Fibroblast of pulmonary artery (primary cell): ENCODE measurements around the gene HPCAL1.

Experiments
- DNase-seq: peaks from one replicate; pipeline ENCODE4 v3.0.0-alpha.2; 2010; ENCODE audit warnings: low read depth
- H3K4me3 ChIP-seq: replicated peaks from 2 replicates; pipeline ENCODE4 v1.5.1; 2011; ENCODE audit warnings: low read depth, mild to moderate bottlenecking, control low read depth, low read length, moderate library complexity
- TF ChIP-seq, protein P1 (sequence below): IDR thresholded peaks from 2 replicates; pipeline ENCODE4 v1.5.1; 2011; ENCODE audit warnings: mild to moderate bottlenecking, control low read depth, low read length, inconsistent platforms; ENCODE audit errors: missing control alignments

HPCAL1 gene

DNA sequence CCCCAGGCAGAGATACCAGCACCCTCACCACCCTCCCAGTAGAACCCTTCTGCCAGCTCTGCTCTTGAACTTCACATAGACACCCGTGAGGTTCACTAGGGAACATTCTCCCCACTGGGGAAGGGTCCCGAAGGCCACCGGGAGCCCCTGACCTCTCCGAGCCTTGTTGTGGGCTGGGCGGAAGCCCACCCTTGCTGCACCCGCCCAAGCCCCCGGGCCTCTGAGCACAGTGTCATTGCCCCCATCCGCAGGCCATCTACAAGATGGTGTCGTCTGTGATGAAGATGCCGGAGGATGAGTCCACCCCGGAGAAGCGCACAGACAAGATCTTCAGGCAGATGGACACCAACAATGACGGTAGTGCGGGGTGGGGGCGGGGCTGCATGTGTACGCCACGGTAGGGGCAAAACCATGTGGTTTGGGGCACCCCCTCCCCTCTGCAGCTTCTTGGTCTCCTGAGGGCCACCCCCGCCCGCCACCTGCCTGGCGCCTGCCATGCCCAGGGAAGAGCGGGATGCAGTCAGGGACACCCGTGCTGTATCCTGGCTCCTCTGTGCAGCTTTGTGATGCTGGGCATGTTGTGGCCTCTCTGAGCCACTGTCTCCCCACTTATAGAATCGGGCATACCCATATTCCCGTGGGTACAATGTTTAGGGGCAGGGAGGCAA, 120.2 kb downstream of the HPCAL1 start:
- H3K4me3 ChIP-seq: no peak overlapping the region
- DNase-seq: no peak
- TF ChIP-seq, protein P1, sequence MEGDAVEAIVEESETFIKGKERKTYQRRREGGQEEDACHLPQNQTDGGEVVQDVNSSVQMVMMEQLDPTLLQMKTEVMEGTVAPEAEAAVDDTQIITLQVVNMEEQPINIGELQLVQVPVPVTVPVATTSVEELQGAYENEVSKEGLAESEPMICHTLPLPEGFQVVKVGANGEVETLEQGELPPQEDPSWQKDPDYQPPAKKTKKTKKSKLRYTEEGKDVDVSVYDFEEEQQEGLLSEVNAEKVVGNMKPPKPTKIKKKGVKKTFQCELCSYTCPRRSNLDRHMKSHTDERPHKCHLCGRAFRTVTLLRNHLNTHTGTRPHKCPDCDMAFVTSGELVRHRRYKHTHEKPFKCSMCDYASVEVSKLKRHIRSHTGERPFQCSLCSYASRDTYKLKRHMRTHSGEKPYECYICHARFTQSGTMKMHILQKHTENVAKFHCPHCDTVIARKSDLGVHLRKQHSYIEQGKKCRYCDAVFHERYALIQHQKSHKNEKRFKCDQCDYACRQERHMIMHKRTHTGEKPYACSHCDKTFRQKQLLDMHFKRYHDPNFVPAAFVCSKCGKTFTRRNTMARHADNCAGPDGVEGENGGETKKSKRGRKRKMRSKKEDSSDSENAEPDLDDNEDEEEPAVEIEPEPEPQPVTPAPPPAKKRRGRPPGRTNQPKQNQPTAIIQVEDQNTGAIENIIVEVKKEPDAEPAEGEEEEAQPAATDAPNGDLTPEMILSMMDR: no peak

DNA sequence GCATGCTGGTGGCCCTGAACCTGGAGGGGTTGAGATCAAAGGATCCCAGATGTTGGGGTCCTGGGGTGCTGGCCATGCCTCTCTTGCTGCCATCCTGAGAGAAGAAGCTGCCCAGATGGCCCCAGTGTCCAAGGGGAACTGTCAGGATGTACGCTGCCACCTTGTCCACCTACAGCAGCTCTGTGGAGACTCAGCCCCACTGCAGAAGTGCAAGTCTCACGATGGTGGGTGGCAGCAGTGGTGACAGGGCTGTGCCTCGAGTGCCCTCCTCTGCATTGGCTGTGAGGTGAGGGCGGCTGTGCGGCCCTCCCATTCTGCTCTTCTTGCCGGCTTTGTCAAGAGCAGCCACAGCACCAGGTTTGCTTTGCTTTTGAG, 120.7 kb downstream of the HPCAL1 start:
- no peak for DNase-seq
- TF ChIP-seq, protein P1: no peak
- no peak overlapping the region for H3K4me3 ChIP-seq

DNA sequence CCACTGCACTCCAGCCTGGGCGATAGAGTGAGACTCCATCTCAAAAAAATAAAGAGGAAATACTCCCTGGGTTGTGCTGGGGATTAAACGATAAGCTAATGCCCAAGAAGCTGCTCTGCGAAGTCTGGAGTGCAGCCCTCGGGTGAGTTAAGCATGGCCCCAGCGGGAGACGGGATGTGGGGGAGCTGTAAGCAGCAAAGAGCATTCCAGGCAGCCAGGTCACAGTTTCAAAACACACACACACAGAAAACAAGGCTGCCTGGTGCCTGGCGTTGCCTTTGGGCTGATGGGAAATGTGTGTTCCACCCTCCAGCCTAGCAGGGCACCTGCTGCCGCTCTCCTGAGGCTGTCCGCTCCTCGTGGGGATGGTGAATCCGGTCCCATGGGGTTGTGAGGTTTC, 121.3 kb downstream of the HPCAL1 start:
- DNase-seq: peak; percentile 85
- no peak overlapping the region for H3K4me3 ChIP-seq
- TF ChIP-seq, protein P1: no peak

DNA sequence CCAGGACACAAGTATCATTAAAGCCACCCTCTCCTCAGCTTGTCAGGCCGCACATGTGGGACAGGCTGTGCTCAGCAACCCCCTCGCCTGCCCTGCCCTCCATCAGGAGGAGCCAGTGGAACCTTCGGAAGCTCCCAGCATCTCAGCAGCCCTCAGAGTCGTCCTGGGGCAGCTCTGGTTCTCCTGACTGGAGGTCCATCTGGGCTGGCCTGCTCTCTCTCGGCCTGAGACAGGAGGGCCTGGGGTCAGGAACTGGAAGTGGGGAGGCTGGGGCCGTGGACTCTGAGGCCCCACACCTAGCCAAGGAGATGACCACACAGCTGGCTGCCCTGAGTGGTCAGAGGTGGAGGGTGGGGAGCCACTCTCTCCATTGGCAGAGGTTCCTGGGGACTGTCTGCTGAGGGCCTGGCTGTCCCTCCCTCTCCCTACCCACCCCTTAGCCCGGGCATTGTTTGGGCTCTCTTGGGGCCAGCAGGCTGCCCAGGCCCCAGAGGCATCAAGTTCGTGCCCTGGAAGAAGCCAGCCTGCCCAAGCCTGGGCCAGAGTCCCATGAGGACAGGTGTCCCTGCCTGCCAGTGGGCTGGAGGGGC, 122.3 kb downstream of the HPCAL1 start:
- TF ChIP-seq, protein P1: no peak
- no peak for DNase-seq
- no peak overlapping the region for H3K4me3 ChIP-seq

DNA sequence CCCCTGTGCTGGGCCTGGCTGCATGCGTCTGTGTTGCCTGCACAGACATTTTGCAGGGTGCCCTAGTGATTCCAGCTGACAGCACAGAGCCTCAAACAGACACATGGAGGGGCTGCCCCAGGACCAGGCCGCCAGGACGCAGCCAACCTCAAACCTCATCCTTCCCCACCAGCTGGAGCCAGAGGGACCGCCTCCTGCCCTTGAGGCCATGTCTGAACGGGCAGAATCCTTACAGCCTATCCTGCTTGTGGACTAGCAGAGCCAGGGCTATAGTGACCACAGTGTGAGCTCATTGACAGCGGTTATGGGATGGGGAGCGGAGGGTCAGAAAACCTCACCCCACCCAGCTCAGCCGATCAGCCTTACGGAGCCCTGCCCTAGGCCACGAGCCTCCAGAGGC, 123.0 kb downstream of the HPCAL1 start:
- no peak for DNase-seq
- H3K4me3 ChIP-seq: no peak overlapping the region
- TF ChIP-seq, protein P1: no peak

DNA sequence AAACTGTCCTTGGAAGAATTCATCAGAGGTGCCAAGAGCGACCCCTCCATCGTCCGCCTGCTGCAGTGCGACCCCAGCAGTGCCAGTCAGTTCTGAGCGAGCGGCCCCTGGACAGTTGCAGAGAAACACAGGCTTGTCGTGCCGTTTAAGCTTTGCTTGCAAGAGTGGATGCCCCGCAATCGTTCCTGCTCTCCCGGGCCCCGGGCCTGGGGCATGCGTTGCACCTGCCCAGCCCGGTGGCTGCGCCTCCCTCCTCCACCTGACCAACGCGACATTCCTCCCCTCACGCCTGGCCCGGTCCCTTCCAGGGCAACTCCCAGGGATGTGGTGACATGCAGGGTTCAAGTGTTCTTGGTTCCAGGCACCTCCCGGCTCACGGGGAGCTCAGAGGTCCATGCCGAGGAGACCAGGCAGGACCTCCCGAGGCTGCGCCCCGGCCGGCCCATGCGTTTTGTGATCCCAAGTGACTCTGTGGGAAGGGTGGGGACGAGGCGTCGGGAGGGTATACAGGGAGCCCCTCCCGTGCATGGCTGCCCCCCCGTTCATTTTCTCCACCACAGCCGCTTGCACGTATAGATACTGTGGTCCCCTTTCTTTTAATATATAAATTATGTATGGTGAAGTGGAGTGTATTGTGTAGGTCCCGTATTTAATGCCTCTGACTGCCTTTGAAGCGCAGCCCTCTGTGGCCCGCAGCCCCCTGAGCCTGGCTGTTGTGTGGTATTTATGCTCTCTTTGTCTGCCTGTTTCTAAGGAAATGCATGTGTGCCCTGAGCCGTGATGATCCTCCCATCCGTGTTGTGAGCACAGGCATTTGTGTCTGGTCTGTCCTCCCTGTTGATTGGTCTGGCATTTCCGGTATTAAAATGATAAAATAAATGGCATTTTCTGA, 124.3 kb downstream of the HPCAL1 start:
- no peak overlapping the region for H3K4me3 ChIP-seq
- no peak for DNase-seq
- TF ChIP-seq, protein P1: no peak
